ENCODE data around the gene SASH1. TPM values are rescaled to one million over a fixed set of nuclear protein-coding genes. Genes with fewer than 3 reads are reported as not detected.

Gene SASH1
- total RNA-seq, 1 experiment from 2014 or later, result 39.1 TPM

- peak; percentile 82 for DNase-seq
- Histone ChIP-seq H3K27me3 (no peaks in the 10 kb centered on the region), H3K9me3 (no peaks in the 10 kb centered on the region), H3K4me3 (no peak overlapping the region), H3K36me3 (peaks cover 2% of the 10 kb centered on the region; the same call in 1 of the 2 replicates)
Observed at GRCh38 chr6:148501178-148501590, 158.5 kb downstream of the SASH1 start.

- H3K36me3 ChIP-seq, result peaks cover 2% of the 10 kb centered on the region; the same call in 1 of the 2 replicates
- no peak for DNase-seq
- no peak overlapping the region for H3K4me3 ChIP-seq
- no peaks in the 10 kb centered on the region for H3K27me3 ChIP-seq
- no peaks in the 10 kb centered on the region for H3K9me3 ChIP-seq
Observed at GRCh38 chr6:148502083-148502772, 159.6 kb downstream of the SASH1 start.

GRCh38 chr6:148502773-148503135 lies 160.1 kb downstream of the SASH1 start:
- H3K4me3 ChIP-seq, result no peak overlapping the region
- no peak for DNase-seq
- H3K9me3 ChIP-seq, result no peaks in the 10 kb centered on the region
- H3K36me3 ChIP-seq, result peaks cover 2% of the 10 kb centered on the region; the same call in 1 of the 2 replicates
- no peaks in the 10 kb centered on the region for H3K27me3 ChIP-seq

GRCh38 chr6:148503703-148504102 lies 161.1 kb downstream of the SASH1 start:
- DNase-seq, result no peak
- H3K9me3 ChIP-seq, result no peaks in the 10 kb centered on the region
- peaks cover 2% of the 10 kb centered on the region; the same call in 1 of the 2 replicates for H3K36me3 ChIP-seq
- no peaks in the 10 kb centered on the region for H3K27me3 ChIP-seq
- no peak overlapping the region for H3K4me3 ChIP-seq

- Histone ChIP-seq H3K9me3 (no peaks in the 10 kb centered on the region), H3K27me3 (no peaks in the 10 kb centered on the region), H3K36me3 (peaks cover 2% of the 10 kb centered on the region; the same call in 1 of the 2 replicates), H3K4me3 (peak overlapping the region; percentile 43)
- no peak for DNase-seq
Observed at GRCh38 chr6:148507774-148508173, 165.1 kb downstream of the SASH1 start.

- H3K27me3 ChIP-seq, result no peaks in the 10 kb centered on the region
- H3K4me3 ChIP-seq, result peak overlapping the region; percentile 43
- peak; percentile 34 for DNase-seq
- no peaks in the 10 kb centered on the region for H3K9me3 ChIP-seq
- no peaks in the 10 kb centered on the region for H3K36me3 ChIP-seq
Observed at GRCh38 chr6:148508401-148509041, 165.9 kb downstream of the SASH1 start.

- DNase-seq, result no peak
- H3K9me3 ChIP-seq, result no peaks in the 10 kb centered on the region
- peak overlapping the region; percentile 43 for H3K4me3 ChIP-seq
- H3K27me3 ChIP-seq, result no peaks in the 10 kb centered on the region
- H3K36me3 ChIP-seq, result no peaks in the 10 kb centered on the region
Observed at GRCh38 chr6:148509119-148509799, 166.6 kb downstream of the SASH1 start.

GRCh38 chr6:148509800-148510581 lies 167.4 kb downstream of the SASH1 start:
- no peaks in the 10 kb centered on the region for H3K27me3 ChIP-seq

GRCh38 chr6:148513145-148514071 lies 170.8 kb downstream of the SASH1 start:
- H3K9me3 ChIP-seq, result no peaks in the 10 kb centered on the region
- peak; percentile 58 for DNase-seq
- no peaks in the 10 kb centered on the region for H3K27me3 ChIP-seq
- peaks cover 24% of the 10 kb centered on the region for H3K36me3 ChIP-seq
- peak overlapping the region; percentile 17 for H3K4me3 ChIP-seq

More at GRCh38 chr6:148509800-148510581, 167.4 kb downstream of the SASH1 start:
- H3K36me3 ChIP-seq, result peaks cover 6% of the 10 kb centered on the region
- H3K4me3 ChIP-seq, result peak overlapping the region; percentile 43
- DNase-seq, result peak; percentile 94
- no peaks in the 10 kb centered on the region for H3K9me3 ChIP-seq

GRCh38 chr6:148514091-148514845 lies 171.6 kb downstream of the SASH1 start:
- Histone ChIP-seq H3K36me3 (peaks cover 24% of the 10 kb centered on the region), H3K4me3 (peak overlapping the region; percentile 17), H3K9me3 (no peaks in the 10 kb centered on the region), H3K27me3 (no peaks in the 10 kb centered on the region)
- no peak for DNase-seq

GRCh38 chr6:148516217-148516616 lies 173.6 kb downstream of the SASH1 start:
- no peak for DNase-seq
- H3K4me3 ChIP-seq, result no peak overlapping the region
- H3K27me3 ChIP-seq, result no peaks in the 10 kb centered on the region
- peaks cover 28% of the 10 kb centered on the region for H3K36me3 ChIP-seq
- no peaks in the 10 kb centered on the region for H3K9me3 ChIP-seq

- DNase-seq, result no peak
- H3K4me3 ChIP-seq, result no peak overlapping the region
- no peaks in the 10 kb centered on the region for H3K27me3 ChIP-seq
- H3K36me3 ChIP-seq, result peaks cover 32% of the 10 kb centered on the region
- H3K9me3 ChIP-seq, result no peaks in the 10 kb centered on the region
Observed at GRCh38 chr6:148516617-148517016, 174.0 kb downstream of the SASH1 start.

- peaks cover 37% of the 10 kb centered on the region for H3K36me3 ChIP-seq
- no peak overlapping the region for H3K4me3 ChIP-seq
- no peak for DNase-seq
- no peaks in the 10 kb centered on the region for H3K9me3 ChIP-seq
- H3K27me3 ChIP-seq, result no peaks in the 10 kb centered on the region
Observed at GRCh38 chr6:148517470-148517869, 174.8 kb downstream of the SASH1 start.

- no peaks in the 10 kb centered on the region for H3K27me3 ChIP-seq
- H3K4me3 ChIP-seq, result no peak overlapping the region
- peaks cover 42% of the 10 kb centered on the region for H3K36me3 ChIP-seq
- H3K9me3 ChIP-seq, result no peaks in the 10 kb centered on the region
- DNase-seq, result no peak
Observed at GRCh38 chr6:148518511-148519156, 176.0 kb downstream of the SASH1 start.
